Ecto neural progenitor cell (in vitro differentiated cells): ENCODE measurements around the gene TNS3.

ENCODE experiments used
- DNase-seq: peaks from one replicate; pipeline ENCODE4 v3.0.0-alpha.2; 2018; ENCODE audit warnings: low spot score

Gene TNS3

GRCh38 chr7:47484923-47485639, 96.8 kb downstream of the TNS3 start:
- DNase-seq = no peak

DNA sequence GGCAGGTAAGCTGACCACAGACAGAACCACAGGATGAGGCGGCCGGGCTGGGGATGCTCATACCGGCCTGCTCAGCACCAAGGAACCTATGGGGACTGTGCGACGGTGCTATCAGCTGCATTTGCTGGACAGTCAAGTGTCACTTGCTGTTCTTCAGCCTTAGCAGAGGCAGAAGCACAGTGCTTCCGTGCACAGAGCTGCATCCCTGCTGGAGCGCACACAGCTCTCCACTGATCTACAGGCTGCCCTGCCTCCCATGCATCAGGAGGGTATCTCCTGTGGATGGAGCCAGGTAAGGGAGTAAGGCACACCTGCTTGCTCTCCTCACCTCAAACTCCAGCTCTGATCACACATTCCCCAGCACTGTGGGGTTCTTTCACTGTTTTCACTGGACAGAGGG, 97.5 kb downstream of the TNS3 start:
- no peak for DNase-seq

DNA sequence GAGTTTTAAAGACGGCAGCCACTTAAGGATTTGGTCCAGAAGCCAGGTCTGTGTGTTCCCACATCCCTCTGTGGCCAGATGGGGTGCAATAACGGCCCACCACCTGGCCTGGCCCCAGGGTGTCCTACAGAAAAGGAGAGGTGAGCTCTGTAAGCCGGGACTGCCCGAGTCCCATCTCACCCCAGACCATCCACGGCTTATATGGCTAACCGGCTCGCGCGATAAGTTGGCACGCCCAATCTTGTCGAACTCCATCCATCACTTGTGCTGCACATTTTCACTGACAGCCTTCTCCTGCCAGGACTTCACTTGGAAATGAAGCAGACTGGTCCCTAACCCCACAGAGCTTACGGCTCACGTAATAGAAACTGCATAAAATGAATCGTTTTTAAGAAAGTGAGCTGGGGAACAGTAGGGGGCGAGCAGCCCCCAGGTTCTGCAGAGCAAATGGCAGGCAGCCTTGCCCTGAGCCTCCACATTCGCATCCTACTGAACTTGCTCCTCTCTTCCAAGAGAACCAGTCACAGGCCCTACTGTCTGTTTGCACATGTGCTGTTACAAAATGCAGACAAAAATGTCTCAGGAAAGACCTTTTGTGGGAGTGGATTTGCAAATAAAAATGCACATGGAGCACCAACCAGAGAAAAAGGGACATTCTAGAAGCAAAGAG, 98.2 kb downstream of the TNS3 start:
- DNase-seq = no peak

DNA sequence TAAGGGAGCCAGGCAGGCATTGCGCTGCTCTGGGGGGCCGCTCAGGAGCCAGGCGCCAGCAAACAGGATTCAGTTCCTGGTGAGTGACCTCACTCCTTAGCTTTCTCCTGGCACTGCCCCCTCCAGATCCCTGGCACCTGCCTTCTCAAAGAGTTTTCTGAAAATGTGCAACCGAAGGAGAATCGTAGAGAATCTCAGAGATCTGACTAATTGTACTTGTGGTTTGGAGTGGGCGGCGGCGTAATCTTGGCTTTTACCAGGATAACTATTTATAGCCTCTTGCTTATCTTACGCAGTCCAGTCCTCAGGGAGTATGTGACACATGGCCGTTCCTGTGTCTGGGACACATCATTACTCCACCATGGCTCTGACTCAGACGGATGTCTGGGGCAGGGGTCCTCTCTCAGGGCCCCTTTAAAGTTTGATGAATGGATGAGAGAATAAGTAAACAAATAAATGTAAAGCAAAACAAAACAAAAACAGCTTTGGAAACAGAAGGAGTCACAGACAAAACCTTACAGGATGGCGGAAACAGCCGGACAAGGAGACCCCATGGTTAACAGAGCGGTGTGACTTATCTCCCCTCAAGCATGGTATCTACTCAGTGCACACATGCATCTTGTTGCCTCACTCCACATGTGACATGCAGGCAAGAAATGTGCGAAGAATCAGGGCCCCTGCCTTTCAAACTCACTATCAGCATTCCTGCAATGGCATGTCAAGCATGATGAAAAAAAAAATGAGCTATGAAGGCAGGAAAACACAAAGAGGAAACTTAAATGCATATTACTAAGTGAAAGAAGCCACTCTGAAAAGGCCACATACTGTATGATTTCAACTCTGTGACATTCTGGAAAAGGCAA, 99.7 kb downstream of the TNS3 start:
- DNase-seq = no peak

- no peak for DNase-seq
These were observed 100.3 kb downstream of the TNS3 start for GRCh38 chr7:47481541-47482012.

DNA sequence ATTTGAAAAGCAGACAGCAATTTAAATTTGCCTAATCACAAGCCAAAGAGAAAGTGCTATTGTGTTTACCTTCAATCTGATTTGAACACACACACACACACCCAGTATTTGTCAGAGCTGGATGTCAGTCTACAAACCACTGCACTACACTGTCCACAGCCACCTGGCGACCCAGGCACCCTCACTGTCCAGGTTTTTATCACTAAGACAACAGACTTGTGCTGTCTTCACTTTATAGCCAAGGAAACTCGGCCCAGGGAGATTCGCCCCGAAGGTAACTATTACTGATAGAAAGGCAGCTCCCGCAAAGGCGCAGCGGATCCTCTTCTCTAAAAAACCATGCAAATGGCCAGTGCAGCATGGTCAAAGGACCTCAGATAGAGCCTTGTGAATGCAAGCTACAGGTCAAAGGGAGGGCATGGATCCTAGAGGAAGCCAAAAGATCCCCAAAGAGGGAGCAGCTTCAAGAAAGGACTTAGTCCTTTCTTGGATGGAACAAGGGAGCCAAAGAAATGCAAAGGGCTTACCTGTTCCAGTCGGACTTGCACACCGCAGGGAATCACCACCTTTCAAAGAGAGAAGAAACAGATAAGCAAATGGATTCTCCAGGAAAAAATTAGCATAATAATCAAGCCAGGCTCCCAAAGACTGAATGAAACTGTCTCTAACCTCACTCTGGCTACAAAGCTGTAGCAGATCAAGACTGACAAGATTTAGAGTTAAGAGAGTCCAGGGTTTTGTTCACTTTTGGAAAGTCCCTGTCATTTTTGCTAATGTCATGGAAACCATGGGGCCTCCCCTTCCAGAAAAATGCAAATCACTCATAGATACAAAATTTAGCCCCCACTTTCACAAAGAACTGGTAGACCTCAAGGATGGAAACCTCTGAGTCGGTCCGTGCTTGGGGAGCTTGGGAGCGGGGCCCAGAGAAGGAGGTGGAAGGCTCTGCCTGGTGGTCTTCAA, 101.1 kb downstream of the TNS3 start:
- no peak for DNase-seq

- no peak for DNase-seq
These were observed 101.9 kb downstream of the TNS3 start for GRCh38 chr7:47479821-47480575.

DNA sequence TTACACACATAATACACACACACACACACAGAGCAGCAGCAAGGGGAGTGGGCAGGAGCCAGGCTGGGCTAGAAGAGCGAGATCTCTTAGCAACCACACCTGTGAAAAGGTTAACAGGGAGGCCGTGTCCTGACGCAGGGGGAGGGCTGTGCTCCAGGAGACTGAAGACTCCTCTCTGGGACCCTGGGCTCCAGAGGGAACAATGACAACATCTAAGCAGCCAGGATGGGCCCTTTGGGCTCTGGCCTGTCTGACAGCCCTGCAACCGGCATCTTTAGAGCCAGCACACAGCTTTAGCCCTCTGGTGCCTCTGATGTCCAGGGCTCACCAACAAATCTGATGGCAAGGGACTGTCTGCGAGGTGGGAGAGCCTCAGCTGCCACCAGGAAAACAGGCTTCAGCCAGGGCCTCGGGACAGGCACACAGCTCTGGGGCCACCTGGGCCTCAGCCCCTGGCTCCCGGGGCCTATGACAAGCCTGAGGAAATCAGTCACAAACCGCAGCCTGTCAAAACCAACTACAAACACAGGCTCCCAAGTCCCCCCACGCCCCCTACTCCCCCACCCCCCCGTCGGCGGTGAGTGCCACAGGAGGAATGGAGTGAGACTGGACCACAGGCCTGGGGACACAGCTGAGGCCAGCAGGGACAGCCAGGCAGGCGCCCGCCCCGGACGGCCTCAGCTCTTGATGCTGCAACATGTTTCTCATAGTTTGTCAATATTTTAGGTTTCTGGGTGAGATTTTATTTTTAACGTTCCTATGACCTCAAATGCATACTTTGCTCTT, 102.8 kb downstream of the TNS3 start:
- DNase-seq = no peak

- DNase-seq = no peak
These were observed 103.9 kb downstream of the TNS3 start for GRCh38 chr7:47478017-47478344.

DNA sequence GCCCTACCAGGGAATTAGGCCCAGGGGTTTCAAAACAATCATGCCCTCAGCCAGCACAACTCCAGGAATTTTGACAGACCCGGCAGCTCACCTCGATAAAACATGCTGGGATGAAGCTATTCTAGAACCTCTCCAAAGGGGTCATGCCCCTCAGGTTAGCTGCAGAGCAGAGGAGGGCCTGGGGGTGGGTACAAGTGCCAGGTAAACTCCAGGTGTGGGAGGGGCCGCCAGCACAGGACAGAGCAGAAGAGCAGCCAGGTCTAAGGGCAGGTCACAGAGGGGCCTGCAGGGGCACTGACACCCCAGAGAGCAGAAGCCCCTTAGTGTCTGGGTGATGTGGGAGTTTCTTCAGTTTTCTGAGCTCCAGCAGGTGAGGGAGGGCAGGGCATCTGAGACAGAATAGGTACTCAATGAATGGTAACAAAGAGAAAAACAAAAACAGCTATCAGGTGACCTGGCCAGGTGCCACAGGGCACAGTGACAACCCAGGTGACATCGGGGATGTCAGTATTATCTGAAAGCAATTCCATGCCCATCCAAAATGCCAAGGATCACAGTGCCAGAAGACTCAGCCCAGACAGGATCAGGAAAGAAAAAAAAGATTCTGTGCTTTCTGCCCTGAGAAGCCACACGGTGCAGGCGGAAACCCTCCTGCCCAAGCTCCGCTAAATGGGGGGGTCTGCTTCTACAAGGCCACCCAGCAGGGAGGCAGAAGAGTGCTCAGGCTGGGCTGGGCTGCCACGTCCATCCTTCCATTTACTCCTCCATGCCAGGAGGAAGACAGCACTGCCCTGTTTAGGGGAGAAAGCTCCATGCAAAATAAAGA, 104.5 kb downstream of the TNS3 start:
- no peak for DNase-seq

DNA sequence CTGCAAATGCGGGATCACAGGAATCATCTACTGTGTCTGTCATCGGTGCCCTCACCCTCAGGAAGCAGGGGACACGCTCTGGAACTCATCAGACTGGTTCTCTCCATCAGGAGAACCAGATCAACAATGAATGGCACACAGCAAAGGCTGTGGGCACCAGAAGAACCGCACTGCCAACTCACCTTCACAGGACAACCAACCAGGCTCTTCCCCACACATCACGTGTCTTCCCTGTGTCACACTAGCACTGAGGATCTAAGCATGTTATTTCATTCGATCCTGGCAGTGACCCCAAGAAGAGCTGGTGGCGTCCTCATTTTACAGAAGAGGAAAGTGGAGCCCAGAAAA, 106.1 kb downstream of the TNS3 start:
- no peak for DNase-seq

- DNase-seq = no peak
These were observed 106.7 kb downstream of the TNS3 start for GRCh38 chr7:47474937-47475879.

GRCh38 chr7:47474211-47474936, 107.5 kb downstream of the TNS3 start:
- no peak for DNase-seq

- no peak for DNase-seq
These were observed 108.3 kb downstream of the TNS3 start for GRCh38 chr7:47473499-47474210.

- DNase-seq = no peak
These were observed 109.3 kb downstream of the TNS3 start for GRCh38 chr7:47472444-47473157.

GRCh38 chr7:47471831-47472230, 110.1 kb downstream of the TNS3 start:
- DNase-seq = no peak
